WERI-Rb-1 (cell line): Measurements from ENCODE around the gene JAZF1.

Experiments used
- DNase-seq: peaks from one replicate; pipeline ENCODE4 v3.0.0-alpha.2; 2020
- H3K27ac ChIP-seq: fragments of 250-450 bp; sonication (Bioruptor Pico); 2 replicates; pipeline ENCODE4 v1.5.1; 2020; ENCODE audit warnings: mild to moderate bottlenecking, moderate library complexity
- H3K27me3 ChIP-seq: fragments of 250-450 bp; sonication (Bioruptor Pico); 2 replicates; pipeline ENCODE4 v1.5.1; 2021; ENCODE audit warnings: mild to moderate bottlenecking, low read depth, moderate library complexity; ENCODE audit not compliant: insufficient read depth, severe bottlenecking
- H3K36me3 ChIP-seq: fragments of 250-450 bp; sonication (Bioruptor Pico); 2 replicates; pipeline ENCODE4 v1.5.1; 2020; ENCODE audit warnings: mild to moderate bottlenecking, moderate library complexity
- H3K4me3 ChIP-seq: 2 replicates; pipeline ENCODE4 v1.5.1; 2011; ENCODE audit warnings: low read depth, mild to moderate bottlenecking, control low read depth, low read length
- H3K9me3 ChIP-seq: fragments of 250-450 bp; sonication (Bioruptor Pico); 2 replicates; pipeline ENCODE4 v1.5.1; 2021; ENCODE audit warnings: mild to moderate bottlenecking, moderate library complexity; ENCODE audit not compliant: severe bottlenecking
- CTCF ChIP-seq: IDR thresholded peaks from 2 replicates; pipeline ENCODE4 v1.5.1; 2011; ENCODE audit warnings: low read depth, mild to moderate bottlenecking, control low read depth, inconsistent platforms, low read length

Gene JAZF1

GRCh38 chr7:28013441-28013840 is 167.2 kb downstream of the JAZF1 start:
- no peak overlapping the region for H3K4me3 ChIP-seq
- H3K36me3 ChIP-seq, result no peaks in the 10 kb centered on the region
- no peaks in the 10 kb centered on the region for H3K27me3 ChIP-seq
- H3K9me3 ChIP-seq, result peaks cover 7% of the 10 kb centered on the region
- no peak overlapping the region for H3K27ac ChIP-seq
- DNase-seq, result no peak
- TF ChIP-seq CTCF, result no peak

- no peak for TF ChIP-seq CTCF
- no peak for DNase-seq
- H3K36me3 ChIP-seq, result no peaks in the 10 kb centered on the region
- H3K27ac ChIP-seq, result no peak overlapping the region
- peaks cover 7% of the 10 kb centered on the region for H3K9me3 ChIP-seq
- H3K4me3 ChIP-seq, result no peak overlapping the region
- no peaks in the 10 kb centered on the region for H3K27me3 ChIP-seq
Observed at GRCh38 chr7:28013019-28013418, 167.6 kb downstream of the JAZF1 start.

- no peak for TF ChIP-seq CTCF
- Histone ChIP-seq H3K27ac (no peak overlapping the region), H3K9me3 (no peaks in the 10 kb centered on the region), H3K4me3 (no peak overlapping the region), H3K36me3 (no peaks in the 10 kb centered on the region), H3K27me3 (no peaks in the 10 kb centered on the region)
- DNase-seq, result no peak
Observed at GRCh38 chr7:28008911-28009310, 171.7 kb downstream of the JAZF1 start.

- no peaks in the 10 kb centered on the region for H3K27me3 ChIP-seq
- no peak overlapping the region for H3K27ac ChIP-seq
- no peak for DNase-seq
- no peak for TF ChIP-seq CTCF
- H3K36me3 ChIP-seq, result no peaks in the 10 kb centered on the region
- H3K4me3 ChIP-seq, result no peak overlapping the region
- H3K9me3 ChIP-seq, result no peaks in the 10 kb centered on the region
Observed at GRCh38 chr7:28008171-28008570, 172.4 kb downstream of the JAZF1 start.

- no peak overlapping the region for H3K4me3 ChIP-seq
- H3K36me3 ChIP-seq, result no peaks in the 10 kb centered on the region
- H3K27me3 ChIP-seq, result no peaks in the 10 kb centered on the region
- no peaks in the 10 kb centered on the region for H3K9me3 ChIP-seq
- no peak overlapping the region for H3K27ac ChIP-seq
- no peak for TF ChIP-seq CTCF
- no peak for DNase-seq
Observed at GRCh38 chr7:28006491-28006890, 174.1 kb downstream of the JAZF1 start.

- H3K9me3 ChIP-seq, result no peaks in the 10 kb centered on the region
- TF ChIP-seq CTCF, result no peak
- H3K27me3 ChIP-seq, result no peaks in the 10 kb centered on the region
- H3K4me3 ChIP-seq, result no peak overlapping the region
- DNase-seq, result peak; percentile 47
- no peak overlapping the region; the same call in 1 of the 2 replicates for H3K27ac ChIP-seq
- H3K36me3 ChIP-seq, result no peaks in the 10 kb centered on the region
Observed at GRCh38 chr7:28005847-28006231, 174.8 kb downstream of the JAZF1 start.
